CD4-positive, alpha-beta memory T cell (primary cell): ENCODE measurements around the gene DAPK1. TPM values are rescaled to one million over a fixed set of nuclear protein-coding genes. Genes with fewer than 3 reads are reported as not detected.

Experiments
- CTCF ChIA-PET: fragments of 350-600 bp; sonication (Branson Sonifier 250); formaldehyde crosslinking; loops from one replicate; lab custom pipeline; 2021; ENCODE audit warnings: inconsistent platforms; ENCODE audit not compliant: partially characterized antibody; lab: Charles Lee
- POLR2A ChIA-PET: fragments of 350-600 bp; sonication (Branson Sonifier 250); formaldehyde crosslinking; loops from one replicate; lab custom pipeline; 2021; ENCODE audit not compliant: partially characterized antibody; lab: Charles Lee
- DNase-seq, 5 donors: peaks; one replicate each; pipeline versions ENCODE4 v3.0.0 to v3.0.0-alpha.2; 2020 to 2022; ENCODE audit warnings: mixed read lengths in 1 of 5
- H3K27ac ChIP-seq: one replicate; pipeline ENCODE4 v1.7.0; 2013; ENCODE audit warnings: low read depth, low read length
- H3K27me3 ChIP-seq: 2 replicates; pipeline ENCODE4 v1.7.0; 2013; ENCODE audit warnings: mild to moderate bottlenecking, low read length, moderate library complexity; ENCODE audit not compliant: insufficient read depth
- H3K36me3 ChIP-seq: 2 replicates; pipeline ENCODE4 v1.7.0; 2013; ENCODE audit warnings: mild to moderate bottlenecking, low read length, moderate library complexity; ENCODE audit not compliant: insufficient read depth
- H3K4me1 ChIP-seq: 2 replicates; pipeline ENCODE4 v1.7.0; 2013; ENCODE audit warnings: mild to moderate bottlenecking, low read length, moderate library complexity; ENCODE audit not compliant: insufficient read depth
- H3K4me3 ChIP-seq, 2 donors: one replicate each; pipeline ENCODE4 v1.7.0; 2013; ENCODE audit warnings: low read length in 2 of 2, mild to moderate bottlenecking in 1 of 2
- H3K9me3 ChIP-seq, 2 donors: one replicate each; pipeline ENCODE4 v1.7.0; 2013; ENCODE audit warnings: low read length in 2 of 2, control low read depth in 1 of 2; ENCODE audit not compliant: control insufficient read depth in 1 of 2
- H3K27ac Mint-ChIP-seq, 7 donors: one replicate each; pipeline ENCODE4 v1.8.0; 2020 to 2021; ENCODE audit warnings: mixed read lengths in 7 of 7, mild to moderate bottlenecking in 6 of 7, inconsistent platforms in 3 of 7, moderate library complexity in 3 of 7
- H3K27me3 Mint-ChIP-seq, 2 donors: one replicate each; pipeline ENCODE4 v1.8.0; 2020 to 2021; ENCODE audit warnings: mixed read lengths in 2 of 2
- H3K36me3 Mint-ChIP-seq, 2 donors: one replicate each; pipeline ENCODE4 v1.8.0; 2020 to 2021; ENCODE audit warnings: mixed read lengths in 2 of 2, inconsistent platforms in 1 of 2, mild to moderate bottlenecking in 1 of 2
- H3K4me1 Mint-ChIP-seq, 4 donors: one replicate each; pipeline ENCODE4 v1.8.0; 2020 to 2021; ENCODE audit warnings: mixed read lengths in 4 of 4, mild to moderate bottlenecking in 1 of 4
- H3K4me3 Mint-ChIP-seq, 8 donors: one replicate each; pipeline ENCODE4 v1.8.0; 2020 to 2021; ENCODE audit warnings: mixed read lengths in 8 of 8, mild to moderate bottlenecking in 7 of 8, moderate library complexity in 6 of 8, inconsistent platforms in 3 of 8
- H3K9me3 Mint-ChIP-seq, 8 donors: one replicate each; pipeline ENCODE4 v1.8.0; 2020 to 2021; ENCODE audit warnings: mixed read lengths in 8 of 8, mild to moderate bottlenecking in 5 of 8, inconsistent platforms in 3 of 8, moderate library complexity in 1 of 8
- intact Hi-C: fragments of 100-400 bp; cut with micrococcal nuclease; formaldehyde crosslinking; loops from one replicate; pipeline ENCODE4 v1.15.1; 2023
- polyA plus RNA-seq, 2 donors: library from polyadenylated mRNA; unstranded; fragments of 300-500 nt; fragmentation: Illumina TruSeq; gene quantifications; one replicate each; pipeline ENCODE4 v1.2.3, GENCODE V29; 2021
- total RNA-seq, 2 experiments: library from RNA; stranded (reverse); gene quantifications; one replicate each; pipeline ENCODE4 v1.2.3, GENCODE V29; 2021

The DAPK1 gene
- total and polyA plus RNA-seq, 4 experiments from 2014 or later = 1.7 to 2.2 TPM; not detected in 2

DNA sequence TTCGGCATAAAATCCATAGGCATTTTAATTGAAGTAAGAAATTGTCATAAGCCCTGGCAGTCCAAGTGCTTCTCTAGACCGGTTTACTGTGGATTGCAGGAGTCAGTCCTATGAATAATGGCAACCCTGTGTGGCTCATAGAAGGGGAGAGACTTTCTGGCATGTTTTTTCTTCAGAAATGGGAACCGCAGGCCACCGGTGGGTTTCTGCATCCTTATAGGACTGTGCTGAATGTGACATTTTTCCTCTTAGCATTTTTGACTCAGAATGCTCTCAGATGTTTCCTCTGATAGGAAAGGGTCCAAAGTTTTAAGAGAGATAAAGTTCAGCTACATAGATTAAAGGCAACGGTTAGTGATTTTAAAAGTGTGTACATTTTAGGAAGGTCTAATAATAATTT lies 6.3 kb downstream of the DAPK1 start:
- Mint-ChIP-seq H3K27ac (no peak overlapping the region), H3K4me1 (peaks cover 0 to 4% (median 1%) of the 10 kb centered on the region in 4 donors), H3K27me3 (peaks cover 12 to 17% of the 10 kb centered on the region in 2 donors), H3K9me3 (no peaks in the 10 kb centered on the region), H3K4me3 (no peak overlapping the region), H3K36me3 (no peaks in the 10 kb centered on the region)
- POLR2A ChIA-PET = no interaction called here
- Histone ChIP-seq H3K4me1 (no peaks in the 10 kb centered on the region), H3K9me3 (no peaks in the 10 kb centered on the region), H3K4me3 (no peak overlapping the region), H3K27me3 (peaks cover 4% of the 10 kb centered on the region), H3K27ac (no peak overlapping the region), H3K36me3 (no peaks in the 10 kb centered on the region)
- CTCF ChIA-PET = no interaction called here
- intact Hi-C loops = no loop called here
- no peak for DNase-seq

DNA sequence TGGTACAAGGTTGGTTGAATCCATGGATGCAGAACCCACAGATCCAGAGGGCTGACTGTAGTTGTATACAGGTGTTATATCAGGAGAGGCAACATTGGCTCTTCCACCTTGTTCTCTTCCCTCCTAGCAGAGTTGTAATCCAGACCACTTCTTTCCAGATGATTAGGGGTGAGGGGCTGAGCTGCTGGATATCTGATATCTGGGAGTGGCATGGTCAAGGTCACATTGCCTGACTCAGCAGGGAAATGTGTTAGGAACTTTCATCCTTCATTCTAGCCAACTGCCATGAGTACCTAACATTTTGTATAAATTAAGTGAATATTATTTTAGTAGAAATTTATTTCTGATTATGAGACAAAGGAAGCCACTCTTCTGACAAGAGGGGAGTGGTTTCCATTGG lies 7.3 kb downstream of the DAPK1 start:
- H3K27me3 ChIP-seq = no peaks in the 10 kb centered on the region
- Mint-ChIP-seq H3K4me3 (no peak overlapping the region), H3K4me1 (peaks cover 0 to 2% (median 0%) of the 10 kb centered on the region in 4 donors), H3K9me3 (no peaks in the 10 kb centered on the region), H3K27me3 (peaks cover 5 to 8% of the 10 kb centered on the region in 2 donors), H3K36me3 (no peaks in the 10 kb centered on the region), H3K27ac (no peak overlapping the region)
- no peak overlapping the region for H3K27ac ChIP-seq
- H3K9me3 ChIP-seq = no peaks in the 10 kb centered on the region
- intact Hi-C loops = no loop called here
- no peak for DNase-seq
- H3K4me3 ChIP-seq = no peak overlapping the region
- ChIA-PET CTCF (no interaction called here), POLR2A (no interaction called here)
- no peaks in the 10 kb centered on the region for H3K4me1 ChIP-seq
- H3K36me3 ChIP-seq = no peaks in the 10 kb centered on the region

DNA sequence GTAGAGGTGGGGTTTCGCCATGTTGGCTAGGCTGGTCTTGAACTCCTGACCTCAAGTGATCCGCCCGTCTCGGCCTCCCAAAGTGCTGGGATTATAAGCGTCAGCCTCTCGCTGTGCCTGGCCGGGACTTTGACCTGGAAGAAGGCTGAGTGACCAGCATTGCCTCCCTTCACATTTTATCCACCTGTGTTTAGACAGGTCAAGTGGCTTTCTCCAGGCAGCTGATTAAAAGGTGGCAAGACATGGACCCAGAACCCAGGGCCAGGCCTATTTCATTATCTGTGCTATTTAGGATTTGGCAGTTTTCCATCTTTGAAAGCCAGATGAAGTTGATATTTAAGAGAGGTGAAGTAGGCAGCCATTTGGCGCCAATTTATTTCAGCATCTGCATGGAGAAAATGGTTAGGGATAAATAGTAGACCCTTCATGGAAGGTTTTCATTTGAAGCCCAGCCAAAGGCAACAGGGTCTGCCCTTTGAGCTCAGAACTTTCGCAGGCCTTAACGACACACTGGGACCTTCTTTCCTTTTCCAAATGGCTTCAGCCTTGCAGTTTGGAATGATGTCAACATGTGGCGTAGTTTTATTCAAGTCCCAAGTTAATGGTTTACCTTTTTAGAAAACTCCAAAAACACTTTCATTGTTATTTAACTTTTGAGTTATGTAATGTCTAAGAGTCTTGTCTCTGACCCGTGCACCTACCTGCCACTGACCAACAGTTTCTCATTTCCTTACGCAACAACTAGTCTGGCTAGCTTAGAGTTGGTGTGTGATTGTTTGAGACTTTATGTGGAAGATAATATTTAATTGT lies 8.4 kb downstream of the DAPK1 start:
- no peaks in the 10 kb centered on the region for H3K36me3 Mint-ChIP-seq
- H3K9me3 Mint-ChIP-seq = no peaks in the 10 kb centered on the region
- DNase-seq = no peak
- peaks cover 4 to 5% of the 10 kb centered on the region in 2 donors for H3K27me3 Mint-ChIP-seq
- CTCF ChIA-PET = no interaction called here
- no peaks in the 10 kb centered on the region for H3K4me1 Mint-ChIP-seq
- Histone ChIP-seq H3K9me3 (no peaks in the 10 kb centered on the region), H3K36me3 (no peaks in the 10 kb centered on the region), H3K4me1 (no peaks in the 10 kb centered on the region), H3K27ac (no peak overlapping the region), H3K4me3 (no peak overlapping the region), H3K27me3 (no peaks in the 10 kb centered on the region)
- H3K27ac Mint-ChIP-seq = no peak overlapping the region
- intact Hi-C loops = no loop called here
- no peak overlapping the region for H3K4me3 Mint-ChIP-seq
- POLR2A ChIA-PET = no interaction called here

DNA sequence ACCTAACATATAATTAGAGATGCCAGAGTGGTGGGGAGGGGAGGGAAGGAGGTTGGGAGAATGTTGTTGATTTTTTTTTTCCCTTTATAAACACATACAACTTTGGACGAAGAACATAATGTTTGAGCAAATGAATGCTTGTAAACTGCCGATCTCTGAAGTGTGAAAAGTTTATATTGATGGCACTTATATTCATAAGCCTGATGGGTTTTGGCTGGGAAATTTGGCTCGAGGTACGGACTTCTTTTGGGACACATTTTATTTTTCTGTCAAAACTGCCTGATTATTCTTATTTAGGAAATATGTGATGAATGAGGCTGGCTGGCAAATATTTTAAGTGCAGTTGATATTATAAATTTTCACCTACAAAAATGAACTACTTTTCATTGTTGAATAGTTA lies 9.9 kb downstream of the DAPK1 start:
- Mint-ChIP-seq H3K4me3 (no peak overlapping the region), H3K36me3 (no peaks in the 10 kb centered on the region), H3K27me3 (peaks cover 3 to 7% of the 10 kb centered on the region in 2 donors), H3K27ac (no peak overlapping the region), H3K9me3 (peaks cover 0 to 1% (median 0%) of the 10 kb centered on the region in 8 donors), H3K4me1 (no peaks in the 10 kb centered on the region)
- Histone ChIP-seq H3K4me1 (no peaks in the 10 kb centered on the region), H3K4me3 (no peak overlapping the region), H3K27me3 (no peaks in the 10 kb centered on the region), H3K9me3 (no peaks in the 10 kb centered on the region), H3K27ac (no peak overlapping the region), H3K36me3 (no peaks in the 10 kb centered on the region)
- CTCF ChIA-PET = no interaction called here
- intact Hi-C loops = no loop called here
- no peak for DNase-seq
- POLR2A ChIA-PET = no interaction called here

DNA sequence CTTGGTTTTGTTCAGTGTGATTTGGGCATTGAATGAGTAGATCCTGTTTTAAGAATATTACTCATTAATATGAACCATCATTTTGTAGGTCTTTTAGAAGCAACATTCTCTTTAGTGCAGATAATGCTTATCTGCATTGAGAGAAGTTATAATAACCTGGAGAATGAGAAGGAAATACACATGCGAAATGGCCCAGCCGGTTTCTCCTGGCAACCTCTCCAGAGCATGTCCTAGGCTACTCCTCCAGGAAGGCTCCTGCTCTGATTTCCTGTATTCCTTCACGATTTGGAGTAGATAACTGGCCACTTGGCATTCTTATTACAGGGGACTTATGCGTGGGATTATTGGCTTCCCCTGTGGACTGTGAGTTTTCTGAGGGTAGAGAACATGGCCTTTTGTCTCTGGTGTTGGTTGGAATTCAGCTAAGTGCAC lies 12.6 kb downstream of the DAPK1 start:
- Mint-ChIP-seq H3K4me3 (no peak overlapping the region), H3K9me3 (peaks cover 0 to 1% (median 0%) of the 10 kb centered on the region in 8 donors), H3K27me3 (peaks cover under 1 to 4% of the 10 kb centered on the region in 2 donors), H3K27ac (no peak overlapping the region), H3K36me3 (no peaks in the 10 kb centered on the region), H3K4me1 (no peaks in the 10 kb centered on the region)
- intact Hi-C loops = no loop called here
- Histone ChIP-seq H3K36me3 (no peaks in the 10 kb centered on the region), H3K27me3 (no peaks in the 10 kb centered on the region), H3K27ac (no peak overlapping the region), H3K9me3 (no peaks in the 10 kb centered on the region), H3K4me1 (no peaks in the 10 kb centered on the region), H3K4me3 (no peak overlapping the region)
- no peak for DNase-seq
- ChIA-PET CTCF (no interaction called here), POLR2A (no interaction called here)

DNA sequence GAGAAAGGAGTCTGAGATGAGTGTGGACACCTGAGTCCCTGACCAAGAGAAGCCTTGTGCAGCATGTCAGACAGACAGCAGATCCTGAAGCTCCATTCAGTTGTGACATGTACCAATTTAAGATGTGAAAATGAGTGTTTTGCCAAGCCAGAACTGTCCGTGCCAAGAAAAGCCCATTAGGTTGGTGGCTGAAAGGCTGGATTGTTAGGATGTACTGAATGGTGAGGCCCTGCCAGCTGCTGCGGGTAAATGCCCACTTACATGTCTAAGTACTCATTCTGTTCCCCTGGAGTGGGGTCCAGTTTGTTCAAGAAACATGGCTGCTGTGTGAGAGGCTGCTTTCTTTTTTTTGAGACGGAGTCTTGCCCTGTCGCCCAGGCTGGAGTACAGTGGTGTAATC lies 14.6 kb downstream of the DAPK1 start:
- Mint-ChIP-seq H3K27me3 (peaks cover 1 to 4% of the 10 kb centered on the region in 2 donors), H3K4me3 (no peak overlapping the region), H3K27ac (no peak overlapping the region), H3K4me1 (no peaks in the 10 kb centered on the region), H3K36me3 (no peaks in the 10 kb centered on the region), H3K9me3 (peaks cover 0 to 1% (median 0%) of the 10 kb centered on the region in 8 donors)
- H3K36me3 ChIP-seq = no peaks in the 10 kb centered on the region
- no peaks in the 10 kb centered on the region for H3K27me3 ChIP-seq
- ChIA-PET CTCF (no interaction called here), POLR2A (no interaction called here)
- DNase-seq = no peak
- no peak overlapping the region for H3K4me3 ChIP-seq
- intact Hi-C loops = no loop called here
- H3K27ac ChIP-seq = no peak overlapping the region
- no peaks in the 10 kb centered on the region for H3K4me1 ChIP-seq
- no peaks in the 10 kb centered on the region for H3K9me3 ChIP-seq

DNA sequence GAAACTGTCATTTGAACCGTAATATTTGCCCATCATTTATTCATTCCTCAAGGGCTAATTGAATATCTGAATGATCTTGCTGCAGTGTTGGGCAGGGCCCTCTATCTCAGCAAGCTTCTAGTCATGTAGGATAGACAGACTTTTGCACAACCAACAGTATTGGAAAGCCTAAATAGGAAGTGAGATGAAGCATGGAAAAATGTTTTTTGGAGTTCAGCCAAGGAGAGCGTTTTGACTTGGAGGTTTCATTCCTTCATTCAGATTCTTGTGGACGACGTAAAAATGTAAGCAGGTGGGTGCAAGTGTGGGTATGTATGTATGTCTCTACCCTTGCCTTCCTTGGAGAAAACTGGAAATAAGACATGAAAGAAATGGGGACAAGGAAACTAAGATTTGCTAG lies 15.5 kb downstream of the DAPK1 start:
- H3K27ac ChIP-seq = no peak overlapping the region
- H3K4me1 ChIP-seq = no peaks in the 10 kb centered on the region
- no peaks in the 10 kb centered on the region for H3K36me3 Mint-ChIP-seq
- peaks cover 0 to 1% (median 0%) of the 10 kb centered on the region in 8 donors for H3K9me3 Mint-ChIP-seq
- ChIA-PET CTCF (no interaction called here), POLR2A (no interaction called here)
- H3K27me3 Mint-ChIP-seq = peaks cover 1 to 4% of the 10 kb centered on the region in 2 donors
- no peaks in the 10 kb centered on the region for H3K9me3 ChIP-seq
- DNase-seq = no peak
- no peaks in the 10 kb centered on the region for H3K36me3 ChIP-seq
- H3K4me3 Mint-ChIP-seq = no peak overlapping the region
- H3K27me3 ChIP-seq = no peaks in the 10 kb centered on the region
- intact Hi-C loops = no loop called here
- H3K4me3 ChIP-seq = no peak overlapping the region
- H3K4me1 Mint-ChIP-seq = no peaks in the 10 kb centered on the region
- no peak overlapping the region for H3K27ac Mint-ChIP-seq
